DOHH2 (cell line): ENCODE results near the gene RALGDS.

Experiments
- H3F3A ChIP-seq: fragments of 200-600 bp; sonication (generic), shearing (Covaris generic); 2 replicates; pipeline ENCODE4 v1.6.0; 2016; ENCODE audit warnings: antibody characterized with exemption, mild to moderate bottlenecking; ENCODE audit not compliant: control insufficient read depth, insufficient read depth
- H3K27ac ChIP-seq: fragments of 200-600 bp; sonication (generic); 2 replicates; pipeline ENCODE4 v1.5.1; 2014; ENCODE audit warnings: low read depth, mild to moderate bottlenecking, low read length, moderate library complexity
- H3K27me3 ChIP-seq: fragments of 200-600 bp; sonication (generic); 2 replicates; pipeline ENCODE4 v1.6.1; 2014; ENCODE audit warnings: mild to moderate bottlenecking, low read length, mixed read lengths; ENCODE audit not compliant: control insufficient read depth
- H3K36me3 ChIP-seq: fragments of 200-600 bp; sonication (generic); 2 replicates; pipeline ENCODE4 v1.6.1; 2014; ENCODE audit warnings: mild to moderate bottlenecking, low read length, moderate library complexity, mixed read lengths; ENCODE audit not compliant: control insufficient read depth
- H3K4me1 ChIP-seq: fragments of 200-600 bp; sonication (generic); 2 replicates; pipeline ENCODE4 v1.6.1; 2014; ENCODE audit warnings: mild to moderate bottlenecking, low read length, mixed read lengths; ENCODE audit not compliant: control insufficient read depth
- H3K4me2 ChIP-seq: fragments of 200-600 bp; sonication (generic); 2 replicates; pipeline ENCODE4 v1.6.0; 2014; ENCODE audit warnings: mild to moderate bottlenecking, low read length, moderate library complexity
- H3K4me3 ChIP-seq: fragments of 200-600 bp; sonication (generic); 2 replicates; pipeline ENCODE4 v1.5.1; 2014; ENCODE audit warnings: mild to moderate bottlenecking, low read length, mixed read lengths
- H3K79me2 ChIP-seq: fragments of 200-600 bp; sonication (generic); 2 replicates; pipeline ENCODE4 v1.6.1; 2014; ENCODE audit warnings: mild to moderate bottlenecking, low read length, mixed read lengths; ENCODE audit not compliant: control insufficient read depth
- H3K9me2 ChIP-seq: fragments of 200-600 bp; sonication (generic); replicated peaks from 2 replicates; pipeline ENCODE4 v1.6.1; 2014; ENCODE audit warnings: mild to moderate bottlenecking, low read length, mixed read lengths; ENCODE audit not compliant: control insufficient read depth
- H3K9me3 ChIP-seq: fragments of 200-600 bp; sonication (generic); 2 replicates; pipeline ENCODE4 v1.6.1; 2014; ENCODE audit warnings: antibody characterized with exemption, low read length, mixed read lengths; ENCODE audit not compliant: control insufficient read depth, insufficient read depth
- H4K20me1 ChIP-seq: fragments of 200-600 bp; sonication (generic); 2 replicates; pipeline ENCODE4 v1.6.0; 2014; ENCODE audit warnings: low read depth, mild to moderate bottlenecking, antibody characterized with exemption, low read length, moderate library complexity; ENCODE audit not compliant: control insufficient read depth, insufficient read depth
- EZH2phosphoT487 ChIP-seq: fragments of 200-600 bp; sonication (generic); IDR thresholded peaks from 2 replicates; pipeline ENCODE4 v1.6.1; 2017; ENCODE audit warnings: borderline replicate concordance, mild to moderate bottlenecking, antibody characterized with exemption, low read length, moderate library complexity, mixed read lengths
- TF ChIP-seq, protein P1 (sequence below): fragments of 200-600 bp; sonication (generic); IDR thresholded peaks from one replicate; pipeline ENCODE4 v1.5.1; 2014; ENCODE audit warnings: antibody characterized with exemption, mild to moderate bottlenecking, low read depth, low read length; ENCODE audit not compliant: poor library complexity, severe bottlenecking

RALGDS gene

DNA sequence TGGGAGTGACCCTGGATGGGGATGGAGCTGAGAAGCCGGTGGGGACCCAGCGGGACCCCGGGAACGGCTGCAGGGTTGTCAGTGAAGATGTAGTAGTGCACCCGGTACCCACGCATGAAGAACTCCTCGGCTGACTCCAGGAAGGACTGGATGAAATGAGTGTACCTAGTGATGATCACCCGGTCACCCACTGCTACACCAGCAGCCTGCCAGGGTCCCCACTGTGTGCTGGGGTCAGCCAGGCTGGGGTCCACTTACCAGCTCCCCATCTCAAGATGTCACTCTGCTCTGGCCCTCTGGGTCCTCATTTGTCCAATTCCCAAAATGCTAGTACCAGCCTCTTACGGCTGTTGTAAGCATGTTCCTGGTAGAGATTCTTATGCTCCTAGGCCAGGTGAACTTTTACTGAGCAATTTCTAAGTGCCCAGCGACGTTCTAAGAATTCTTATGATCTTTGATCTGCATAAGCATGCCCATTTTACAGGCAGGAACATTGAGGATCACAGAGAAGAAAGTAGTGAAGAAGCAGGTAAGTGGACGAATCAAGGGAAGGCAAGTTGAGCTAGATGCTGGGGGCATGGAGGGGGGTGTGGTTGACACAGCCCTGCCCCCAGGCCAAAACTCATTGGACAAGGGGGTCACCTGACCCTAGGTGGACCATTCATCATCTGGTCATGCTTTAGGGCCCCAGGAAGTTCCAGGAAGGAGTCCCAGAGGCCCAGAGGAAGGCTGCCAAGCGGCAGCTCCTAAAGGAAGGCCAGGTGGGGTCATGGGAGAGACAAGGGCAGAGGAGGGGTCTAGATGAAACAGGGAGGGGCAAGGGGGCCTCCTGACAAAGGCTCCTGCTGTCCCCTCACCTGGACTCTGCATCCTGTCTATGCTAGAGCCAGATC lies 33.3 kb upstream of the RALGDS start:
- no peaks in the 10 kb centered on the region for H3K9me2 ChIP-seq
- no peaks in the 10 kb centered on the region for H4K20me1 ChIP-seq
- H3K4me2 ChIP-seq, result no peak overlapping the region
- H3K27ac ChIP-seq, result no peak overlapping the region
- TF ChIP-seq, protein P1, sequence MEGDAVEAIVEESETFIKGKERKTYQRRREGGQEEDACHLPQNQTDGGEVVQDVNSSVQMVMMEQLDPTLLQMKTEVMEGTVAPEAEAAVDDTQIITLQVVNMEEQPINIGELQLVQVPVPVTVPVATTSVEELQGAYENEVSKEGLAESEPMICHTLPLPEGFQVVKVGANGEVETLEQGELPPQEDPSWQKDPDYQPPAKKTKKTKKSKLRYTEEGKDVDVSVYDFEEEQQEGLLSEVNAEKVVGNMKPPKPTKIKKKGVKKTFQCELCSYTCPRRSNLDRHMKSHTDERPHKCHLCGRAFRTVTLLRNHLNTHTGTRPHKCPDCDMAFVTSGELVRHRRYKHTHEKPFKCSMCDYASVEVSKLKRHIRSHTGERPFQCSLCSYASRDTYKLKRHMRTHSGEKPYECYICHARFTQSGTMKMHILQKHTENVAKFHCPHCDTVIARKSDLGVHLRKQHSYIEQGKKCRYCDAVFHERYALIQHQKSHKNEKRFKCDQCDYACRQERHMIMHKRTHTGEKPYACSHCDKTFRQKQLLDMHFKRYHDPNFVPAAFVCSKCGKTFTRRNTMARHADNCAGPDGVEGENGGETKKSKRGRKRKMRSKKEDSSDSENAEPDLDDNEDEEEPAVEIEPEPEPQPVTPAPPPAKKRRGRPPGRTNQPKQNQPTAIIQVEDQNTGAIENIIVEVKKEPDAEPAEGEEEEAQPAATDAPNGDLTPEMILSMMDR, result no peak
- TF ChIP-seq EZH2phosphoT487, result no peak
- no peaks in the 10 kb centered on the region for H3K27me3 ChIP-seq
- no peaks in the 10 kb centered on the region for H3K9me3 ChIP-seq
- no peaks in the 10 kb centered on the region; the same call in 1 of the 2 replicates for H3F3A ChIP-seq
- H3K4me3 ChIP-seq, result no peak overlapping the region
- peaks cover 11% of the 10 kb centered on the region for H3K4me1 ChIP-seq
- no peaks in the 10 kb centered on the region for H3K36me3 ChIP-seq
- H3K79me2 ChIP-seq, result no peaks in the 10 kb centered on the region

DNA sequence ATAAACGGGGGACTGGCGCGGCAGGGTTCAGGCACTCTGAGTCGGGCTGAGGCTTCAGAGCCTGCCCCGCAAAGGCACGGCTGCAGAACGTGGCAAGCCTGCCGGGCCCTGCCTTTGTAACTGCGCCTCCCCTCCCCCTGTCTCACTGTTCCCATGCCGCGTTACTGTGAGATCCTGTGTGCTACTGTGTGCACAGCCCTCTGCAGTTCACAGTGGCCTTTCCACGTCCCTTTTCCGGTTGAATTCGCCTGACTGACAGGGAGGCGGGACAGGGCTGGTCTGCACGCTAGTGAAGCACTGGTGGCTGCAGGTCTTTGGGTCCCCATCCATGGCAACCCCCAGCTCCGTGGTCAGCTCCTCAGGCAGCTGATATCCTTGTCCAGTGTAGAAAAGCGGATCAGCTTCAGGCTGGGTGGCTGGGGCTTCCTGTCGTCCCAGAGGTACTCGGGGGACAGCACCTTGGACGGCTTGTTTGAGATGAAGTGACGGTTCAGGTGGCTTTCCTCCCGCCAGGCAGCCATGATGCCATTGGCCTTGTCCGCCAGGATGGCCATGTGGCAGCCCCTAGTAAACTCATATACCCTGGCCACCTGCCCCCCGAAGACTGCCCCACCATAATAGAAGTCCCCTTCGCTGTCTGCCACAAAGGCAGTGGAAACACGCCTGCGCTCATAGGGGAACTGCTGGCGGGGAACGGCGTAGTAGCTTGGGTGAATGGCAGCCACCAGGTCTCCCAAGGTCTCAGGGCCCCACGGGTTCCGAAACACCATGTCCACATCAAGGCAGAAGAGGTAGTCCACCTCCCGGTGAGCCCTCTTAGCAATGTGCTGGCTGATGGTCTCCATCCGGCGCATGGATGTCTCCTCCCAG lies 32.4 kb upstream of the RALGDS start:
- Histone ChIP-seq H3K9me2 (no peaks in the 10 kb centered on the region), H3K4me1 (peaks cover 12% of the 10 kb centered on the region), H3K27me3 (no peaks in the 10 kb centered on the region), H3K4me3 (no peak overlapping the region), H3K9me3 (no peaks in the 10 kb centered on the region), H3K4me2 (no peak overlapping the region), H3K27ac (no peak overlapping the region), H3K79me2 (peaks cover 3% of the 10 kb centered on the region), H4K20me1 (no peaks in the 10 kb centered on the region), H3K36me3 (peaks cover 3% of the 10 kb centered on the region), H3F3A (no peaks in the 10 kb centered on the region; the same call in 1 of the 2 replicates)
- no peak for TF ChIP-seq EZH2phosphoT487
- TF ChIP-seq, protein P1, result no peak

DNA sequence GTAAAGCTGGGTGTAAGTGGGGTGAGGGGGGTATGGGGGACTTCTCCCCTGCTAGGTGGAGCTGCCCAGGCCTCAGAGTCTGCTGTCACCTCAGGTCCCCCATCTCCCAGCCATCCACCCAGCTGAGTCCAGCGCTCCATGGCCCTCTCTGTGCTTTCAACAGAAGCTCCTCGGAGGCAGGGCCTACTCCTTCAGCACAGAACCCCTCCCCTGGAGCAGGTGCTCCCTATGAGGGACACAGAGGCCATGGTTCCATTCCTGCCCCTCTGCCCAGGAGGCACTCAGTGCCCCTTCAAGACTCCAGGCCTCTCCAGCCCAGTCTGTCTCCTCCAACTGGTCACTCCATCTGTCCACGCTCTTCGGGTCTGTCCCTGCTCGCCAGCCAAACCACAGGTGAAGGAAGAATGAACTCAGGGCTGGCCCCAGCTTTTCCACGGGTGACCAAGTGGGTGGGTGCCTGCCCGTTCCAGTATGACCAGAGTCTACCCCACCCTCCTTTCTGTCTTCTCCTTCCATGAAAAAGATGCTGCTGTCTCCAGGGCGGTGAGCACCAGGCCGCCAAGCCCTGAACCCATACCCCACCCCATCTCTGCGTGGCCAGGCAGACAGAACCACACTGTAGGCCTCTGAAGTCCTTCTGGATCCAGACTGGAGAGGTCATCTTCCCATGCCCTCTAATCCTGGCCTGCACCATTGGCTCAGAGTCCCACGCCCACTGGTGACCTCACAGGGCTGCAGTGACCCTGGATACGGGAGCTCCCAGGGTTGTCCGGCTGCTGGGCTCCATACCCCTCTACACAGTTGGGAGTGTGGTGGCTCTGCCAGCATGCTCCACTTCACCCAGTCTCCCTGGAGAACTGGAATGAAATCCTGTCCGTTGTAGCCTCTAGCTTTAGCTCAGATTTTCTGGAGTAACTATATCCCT lies 30.8 kb upstream of the RALGDS start:
- Histone ChIP-seq H4K20me1 (peaks cover 5% of the 10 kb centered on the region; the same call in 1 of the 2 replicates), H3K27me3 (no peaks in the 10 kb centered on the region), H3F3A (peaks cover 2% of the 10 kb centered on the region; the same call in 1 of the 2 replicates), H3K27ac (no peak overlapping the region), H3K9me2 (no peaks in the 10 kb centered on the region), H3K79me2 (peaks cover 19% of the 10 kb centered on the region), H3K4me3 (no peak overlapping the region), H3K4me2 (no peak overlapping the region), H3K36me3 (peaks cover 12% of the 10 kb centered on the region), H3K9me3 (no peaks in the 10 kb centered on the region), H3K4me1 (peaks cover 25% of the 10 kb centered on the region)
- TF ChIP-seq EZH2phosphoT487, result no peak
- TF ChIP-seq, protein P1, result no peak
